Skeletal muscle satellite cell (primary cell): Measurements from ENCODE around the gene CTNND1.

ENCODE experiments used
- H3K27me3 ChIP-seq: 2 replicates; pipeline ENCODE4 v1.7.0; 2013; ENCODE audit warnings: low read length; ENCODE audit not compliant: control insufficient read depth, insufficient read depth
- H3K36me3 ChIP-seq: 2 replicates; pipeline ENCODE4 v1.7.0; 2013; ENCODE audit warnings: mild to moderate bottlenecking, control low read depth, low read length; ENCODE audit not compliant: insufficient read depth
- H3K4me1 ChIP-seq: 2 replicates; pipeline ENCODE4 v1.7.0; 2013; ENCODE audit warnings: low read length; ENCODE audit not compliant: control insufficient read depth, insufficient read depth
- H3K4me2 ChIP-seq: 2 replicates; pipeline ENCODE4 v1.7.0; 2013; ENCODE audit warnings: mild to moderate bottlenecking, low read length
- H3K4me3 ChIP-seq: 2 replicates; pipeline ENCODE4 v1.7.0; 2013; ENCODE audit warnings: low read length
- H3K9ac ChIP-seq: 2 replicates; pipeline ENCODE4 v1.7.0; 2013; ENCODE audit warnings: mild to moderate bottlenecking, low read depth, low read length, moderate library complexity
- H3K9me3 ChIP-seq: replicated peaks from 2 replicates; pipeline ENCODE4 v1.7.0; 2013; ENCODE audit warnings: mild to moderate bottlenecking, control low read depth, low read length

The CTNND1 gene

GRCh38 chr11:57742087-57742452, 19.5 kb upstream of the CTNND1 start:
- peak overlapping the region; percentile 84 for H3K4me2 ChIP-seq
- H3K27me3 ChIP-seq: no peaks in the 10 kb centered on the region
- no peaks in the 10 kb centered on the region for H3K9me3 ChIP-seq
- peaks cover 10% of the 10 kb centered on the region for H3K4me1 ChIP-seq
- H3K4me3 ChIP-seq: peak overlapping the region; percentile 93
- H3K36me3 ChIP-seq: peaks cover 44% of the 10 kb centered on the region
- peak overlapping the region; percentile 95 for H3K9ac ChIP-seq

GRCh38 chr11:57744357-57744756, 17.2 kb upstream of the CTNND1 start:
- Histone ChIP-seq H3K9me3 (no peaks in the 10 kb centered on the region), H3K9ac (no peak overlapping the region)

GRCh38 chr11:57745206-57745605, 16.4 kb upstream of the CTNND1 start:
- H3K9me3 ChIP-seq: no peaks in the 10 kb centered on the region
- no peak overlapping the region for H3K4me2 ChIP-seq
- peaks cover 10% of the 10 kb centered on the region for H3K4me1 ChIP-seq
- peaks cover 29% of the 10 kb centered on the region for H3K36me3 ChIP-seq
- no peak overlapping the region for H3K4me3 ChIP-seq
- H3K27me3 ChIP-seq: no peaks in the 10 kb centered on the region
- no peak overlapping the region for H3K9ac ChIP-seq

More at GRCh38 chr11:57744357-57744756, 17.2 kb upstream of the CTNND1 start:
- Histone ChIP-seq H3K27me3 (no peaks in the 10 kb centered on the region), H3K4me3 (no peak overlapping the region), H3K4me2 (no peak overlapping the region), H3K4me1 (peaks cover 10% of the 10 kb centered on the region), H3K36me3 (peaks cover 34% of the 10 kb centered on the region)

GRCh38 chr11:57746920-57747319, 14.7 kb upstream of the CTNND1 start:
- H3K4me2 ChIP-seq: no peak overlapping the region

GRCh38 chr11:57751176-57751575, 10.4 kb upstream of the CTNND1 start:
- Histone ChIP-seq H3K36me3 (no peaks in the 10 kb centered on the region), H3K27me3 (no peaks in the 10 kb centered on the region), H3K4me3 (no peak overlapping the region), H3K4me1 (no peaks in the 10 kb centered on the region), H3K4me2 (no peak overlapping the region), H3K9me3 (no peaks in the 10 kb centered on the region), H3K9ac (no peak overlapping the region)

More at GRCh38 chr11:57746920-57747319, 14.7 kb upstream of the CTNND1 start:
- Histone ChIP-seq H3K27me3 (no peaks in the 10 kb centered on the region), H3K4me1 (peaks cover 7% of the 10 kb centered on the region), H3K36me3 (peaks cover 29% of the 10 kb centered on the region), H3K4me3 (no peak overlapping the region), H3K9me3 (no peaks in the 10 kb centered on the region), H3K9ac (no peak overlapping the region)

GRCh38 chr11:57751676-57752253, 9.8 kb upstream of the CTNND1 start, which contains the start of gene BTBD18:
TSS of gene BTBD18 (minus strand) at chr11:57751819. CDS start at chr11:57751188, 631 bp downstream.
- no peak within 1 kb of the TSS for H3K9ac ChIP-seq

GRCh38 chr11:57752954-57753353, 8.6 kb upstream of the CTNND1 start:
- H3K36me3 ChIP-seq: no peaks in the 10 kb centered on the region
- H3K27me3 ChIP-seq: no peaks in the 10 kb centered on the region
- no peak overlapping the region for H3K4me2 ChIP-seq
- no peaks in the 10 kb centered on the region for H3K9me3 ChIP-seq
- no peaks in the 10 kb centered on the region for H3K4me1 ChIP-seq
- no peak overlapping the region for H3K9ac ChIP-seq
- no peak overlapping the region for H3K4me3 ChIP-seq

More at GRCh38 chr11:57751676-57752253, 9.8 kb upstream of the CTNND1 start, which contains the start of gene BTBD18:
- no peaks in the 10 kb centered on the region for H3K9me3 ChIP-seq
- no peak within 1 kb of the TSS for H3K4me2 ChIP-seq
- no peaks in the 10 kb centered on the region for H3K27me3 ChIP-seq
- no peaks in the 10 kb centered on the region for H3K36me3 ChIP-seq
- no peaks in the 10 kb centered on the region for H3K4me1 ChIP-seq
- no peak within 1 kb of the TSS for H3K4me3 ChIP-seq

GRCh38 chr11:57758174-57758573, 3.4 kb upstream of the CTNND1 start:
- Histone ChIP-seq H3K4me3 (no peak overlapping the region), H3K36me3 (no peaks in the 10 kb centered on the region), H3K4me2 (no peak overlapping the region), H3K27me3 (no peaks in the 10 kb centered on the region), H3K9ac (no peak overlapping the region), H3K9me3 (no peaks in the 10 kb centered on the region), H3K4me1 (peaks cover 3% of the 10 kb centered on the region)

- H3K4me1 ChIP-seq: peaks cover 21% of the 10 kb centered on the region
- peak overlapping the region; percentile 97 for H3K9ac ChIP-seq
- peak overlapping the region; percentile 84 for H3K4me2 ChIP-seq
- H3K27me3 ChIP-seq: no peaks in the 10 kb centered on the region
- H3K36me3 ChIP-seq: no peaks in the 10 kb centered on the region
- H3K9me3 ChIP-seq: no peaks in the 10 kb centered on the region
- peak overlapping the region; percentile 89 for H3K4me3 ChIP-seq
Measured at GRCh38 chr11:57762235-57762861, 746 bp downstream of the CTNND1 start.

GRCh38 chr11:57763568-57763967, 2.0 kb downstream of the CTNND1 start:
- H3K9me3 ChIP-seq: no peaks in the 10 kb centered on the region
- H3K4me2 ChIP-seq: peak overlapping the region; percentile 84
- peak overlapping the region; percentile 97 for H3K9ac ChIP-seq
- H3K4me1 ChIP-seq: peaks cover 21% of the 10 kb centered on the region
- H3K27me3 ChIP-seq: no peaks in the 10 kb centered on the region
- peak overlapping the region; percentile 89 for H3K4me3 ChIP-seq
- H3K36me3 ChIP-seq: no peaks in the 10 kb centered on the region

- Histone ChIP-seq H3K36me3 (no peaks in the 10 kb centered on the region), H3K4me3 (peak overlapping the region; percentile 89), H3K9me3 (no peaks in the 10 kb centered on the region), H3K4me1 (peaks cover 21% of the 10 kb centered on the region), H3K27me3 (no peaks in the 10 kb centered on the region), H3K9ac (peak overlapping the region; percentile 97), H3K4me2 (peak overlapping the region; percentile 84)
Measured at GRCh38 chr11:57764021-57764420, 2.4 kb downstream of the CTNND1 start.

- peaks cover 21% of the 10 kb centered on the region for H3K4me1 ChIP-seq
- H3K4me3 ChIP-seq: peak overlapping the region; percentile 89
Measured at GRCh38 chr11:57764566-57764965, 3.0 kb downstream of the CTNND1 start.

More at GRCh38 chr11:57764566-57764965, 3.0 kb downstream of the CTNND1 start:
- Histone ChIP-seq H3K9me3 (no peaks in the 10 kb centered on the region), H3K36me3 (no peaks in the 10 kb centered on the region), H3K27me3 (no peaks in the 10 kb centered on the region), H3K9ac (peak overlapping the region; percentile 97), H3K4me2 (peak overlapping the region; percentile 84)
